Sigmoid colon (tissue), 4 donors: ENCODE data around the gene ERCC6L2.

Experiments used
- POLR2A ChIP-seq, 2 donors: fragments of 450-650 bp; IDR thresholded peaks; one replicate each; pipeline ENCODE4 v1.6.1; 2016; ENCODE audit warnings: antibody characterized with exemption in 2 of 2, mild to moderate bottlenecking in 2 of 2, moderate library complexity in 2 of 2
- POLR2AphosphoS5 ChIP-seq, 4 donors: sonication (generic); formaldehyde crosslinking; IDR thresholded peaks; one replicate each; pipeline ENCODE4 v1.6.1; 2017; ENCODE audit warnings: antibody characterized with exemption in 4 of 4
- TF ChIP-seq, protein P1 (sequence below), 4 experiments: fragments of 450-650 bp in 3 of 4; fragments of 200-600 bp in 1 of 4; IDR thresholded peaks; one replicate each; pipeline ENCODE4 v1.5.1; 2016 to 2019; ENCODE audit warnings: antibody characterized with exemption in 4 of 4, mild to moderate bottlenecking in 3 of 4, moderate library complexity in 2 of 4

- TF ChIP-seq POLR2A (IDR thresholded peaks at IDR 0.05) (no peak), POLR2AphosphoS5 (IDR thresholded peaks at IDR 0.05) (no peak)
- TF ChIP-seq, protein P1, sequence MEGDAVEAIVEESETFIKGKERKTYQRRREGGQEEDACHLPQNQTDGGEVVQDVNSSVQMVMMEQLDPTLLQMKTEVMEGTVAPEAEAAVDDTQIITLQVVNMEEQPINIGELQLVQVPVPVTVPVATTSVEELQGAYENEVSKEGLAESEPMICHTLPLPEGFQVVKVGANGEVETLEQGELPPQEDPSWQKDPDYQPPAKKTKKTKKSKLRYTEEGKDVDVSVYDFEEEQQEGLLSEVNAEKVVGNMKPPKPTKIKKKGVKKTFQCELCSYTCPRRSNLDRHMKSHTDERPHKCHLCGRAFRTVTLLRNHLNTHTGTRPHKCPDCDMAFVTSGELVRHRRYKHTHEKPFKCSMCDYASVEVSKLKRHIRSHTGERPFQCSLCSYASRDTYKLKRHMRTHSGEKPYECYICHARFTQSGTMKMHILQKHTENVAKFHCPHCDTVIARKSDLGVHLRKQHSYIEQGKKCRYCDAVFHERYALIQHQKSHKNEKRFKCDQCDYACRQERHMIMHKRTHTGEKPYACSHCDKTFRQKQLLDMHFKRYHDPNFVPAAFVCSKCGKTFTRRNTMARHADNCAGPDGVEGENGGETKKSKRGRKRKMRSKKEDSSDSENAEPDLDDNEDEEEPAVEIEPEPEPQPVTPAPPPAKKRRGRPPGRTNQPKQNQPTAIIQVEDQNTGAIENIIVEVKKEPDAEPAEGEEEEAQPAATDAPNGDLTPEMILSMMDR (IDR thresholded peaks at IDR 0.05) = no peak
Measured at GRCh38 chr9:95971815-95972214, 96.3 kb downstream of the ERCC6L2 start.
